ENCODE measurements around the gene RBM10.
"Not testable (repeated sequence)": the region's sequence is repeated elsewhere in the genome, so short reads cannot be mapped to it uniquely, and the experiment has no call there.

RBM10 gene

GRCh38 chrX:47144626-47145394 lies at the start of gene RBM10, which contains the start of gene NDUFB11:
RBM10 (plus strand) TSS chrX:47145221; CDS start chrX:47147482, 2,261 bp downstream.
NDUFB11 (minus strand) TSS chrX:47144702; CDS start chrX:47144679, 23 bp downstream.
- DNase-seq: peak; percentile 61 to 80 (median 73)

GRCh38 chrX:47097018-47097417 lies 48.0 kb upstream of the RBM10 start:
- DNase-seq: no peak

GRCh38 chrX:47098338-47099094 lies 46.5 kb upstream of the RBM10 start:
- DNase-seq: no peak

- DNase-seq: no peak
Observed at GRCh38 chrX:47101206-47101605, 43.8 kb upstream of the RBM10 start.

- not testable (repeated sequence) for DNase-seq
Observed at GRCh38 chrX:47110936-47111615, 33.9 kb upstream of the RBM10 start.

GRCh38 chrX:47112316-47112954 lies 32.6 kb upstream of the RBM10 start:
- DNase-seq: no peak

- DNase-seq: not testable (repeated sequence)
Observed at GRCh38 chrX:47116551-47117110, 28.4 kb upstream of the RBM10 start.

GRCh38 chrX:47124466-47124865 lies 20.6 kb upstream of the RBM10 start:
- not testable (repeated sequence) for DNase-seq

GRCh38 chrX:47129157-47129898 lies 15.7 kb upstream of the RBM10 start:
- DNase-seq: peak; percentile 53 to 79 (median 68)

GRCh38 chrX:47129899-47130358 lies 15.1 kb upstream of the RBM10 start:
- no peak for DNase-seq

- no peak for DNase-seq
Observed at GRCh38 chrX:47133493-47133892, 11.5 kb upstream of the RBM10 start.

- DNase-seq: not testable (repeated sequence)
Observed at GRCh38 chrX:47135650-47136049, 9.4 kb upstream of the RBM10 start.

- no peak for DNase-seq
Observed at GRCh38 chrX:47138171-47138570, 6.8 kb upstream of the RBM10 start.

GRCh38 chrX:47143894-47144625 lies 961 bp upstream of the RBM10 start:
- peak in 1 of 4 experiments; percentile 32 for DNase-seq

- no peak for DNase-seq
Observed at GRCh38 chrX:47145395-47146120, 537 bp downstream of the RBM10 start.

GRCh38 chrX:47146121-47146935 lies 1.3 kb downstream of the RBM10 start:
- no peak for DNase-seq

- no peak for DNase-seq
Observed at GRCh38 chrX:47146936-47147859, 2.2 kb downstream of the RBM10 start.

GRCh38 chrX:47148946-47149345 lies 3.9 kb downstream of the RBM10 start:
- DNase-seq: no peak
